NT2/D1 (cell line): ENCODE results near the gene SLC2A8.

Source experiments
- DNase-seq: peaks from one replicate; pipeline ENCODE4 v3.0.0-alpha.2; 2011; ENCODE audit warnings: low read depth, low spot score
- H3K27me3 ChIP-seq: 2 replicates; pipeline ENCODE4 v1.6.0; 2011; ENCODE audit warnings: mild to moderate bottlenecking; ENCODE audit not compliant: insufficient read length, insufficient read depth
- H3K36me3 ChIP-seq: 2 replicates; pipeline ENCODE4 v1.6.1; 2011; ENCODE audit warnings: mild to moderate bottlenecking, low read length, mixed read lengths; ENCODE audit not compliant: insufficient read depth, insufficient read length
- H3K4me1 ChIP-seq: 2 replicates; pipeline ENCODE4 v1.5.1; 2011; ENCODE audit not compliant: insufficient read depth, insufficient read length
- H3K4me3 ChIP-seq: 2 replicates; pipeline ENCODE4 v1.5.1; 2011; ENCODE audit warnings: low read depth; ENCODE audit not compliant: insufficient read length
- H3K9ac ChIP-seq: 2 replicates; pipeline ENCODE4 v1.6.0; 2011; ENCODE audit warnings: low read depth; ENCODE audit not compliant: insufficient read length
- H3K9me3 ChIP-seq: 2 replicates; pipeline ENCODE4 v1.5.1; 2011; ENCODE audit warnings: mild to moderate bottlenecking, low read length; ENCODE audit not compliant: insufficient read depth
- SUZ12 ChIP-seq: IDR thresholded peaks from 2 replicates; pipeline ENCODE4 v1.6.1; 2011; ENCODE audit not compliant: insufficient read length, insufficient read depth; ENCODE audit errors: extremely low read depth
- YY1 ChIP-seq: IDR thresholded peaks from 2 replicates; pipeline ENCODE4 v1.6.1; 2011; ENCODE audit not compliant: insufficient read length, insufficient read depth
- ZNF274 ChIP-seq: IDR thresholded peaks from 2 replicates; pipeline ENCODE4 v1.6.1; 2011; ENCODE audit warnings: mild to moderate bottlenecking, low read depth, low read length

The SLC2A8 gene

GRCh38 chr9:127405344-127406125, 8.6 kb downstream of the SLC2A8 start:
- Histone ChIP-seq H3K36me3 (peaks cover 77% of the 10 kb centered on the region), H3K9ac (no peak overlapping the region)

GRCh38 chr9:127406799-127407491, 10.0 kb downstream of the SLC2A8 start:
- Histone ChIP-seq H3K27me3 (no peaks in the 10 kb centered on the region), H3K9ac (peak overlapping the region; percentile 28), H3K36me3 (peaks cover 71% of the 10 kb centered on the region), H3K4me3 (no peak overlapping the region), H3K4me1 (peaks cover 12% of the 10 kb centered on the region), H3K9me3 (no peaks in the 10 kb centered on the region)
- TF ChIP-seq YY1 (no peak), ZNF274 (no peak), SUZ12 (no peak)
- DNase-seq, result no peak

More at GRCh38 chr9:127405344-127406125, 8.6 kb downstream of the SLC2A8 start:
- Histone ChIP-seq H3K27me3 (no peaks in the 10 kb centered on the region), H3K4me3 (no peak overlapping the region), H3K4me1 (peaks cover 12% of the 10 kb centered on the region), H3K9me3 (no peaks in the 10 kb centered on the region)
- no peak for DNase-seq
- TF ChIP-seq SUZ12 (no peak), YY1 (no peak), ZNF274 (no peak)

- H3K9me3 ChIP-seq, result no peaks in the 10 kb centered on the region
- H3K27me3 ChIP-seq, result no peaks in the 10 kb centered on the region
- DNase-seq, result no peak
- TF ChIP-seq SUZ12 (no peak), YY1 (no peak), ZNF274 (no peak)
- peaks cover 71% of the 10 kb centered on the region for H3K36me3 ChIP-seq
- peak overlapping the region; percentile 28 for H3K9ac ChIP-seq
- peaks cover 12% of the 10 kb centered on the region for H3K4me1 ChIP-seq
- H3K4me3 ChIP-seq, result no peak overlapping the region
These were observed 10.5 kb downstream of the SLC2A8 start for GRCh38 chr9:127407492-127407843.

- H3K9me3 ChIP-seq, result no peaks in the 10 kb centered on the region
- H3K4me1 ChIP-seq, result peaks cover 12% of the 10 kb centered on the region
- no peak for TF ChIP-seq ZNF274
- no peak for TF ChIP-seq SUZ12
- TF ChIP-seq YY1, result no peak
- peaks cover 37% of the 10 kb centered on the region for H3K36me3 ChIP-seq
- no peak for DNase-seq
- no peak overlapping the region for H3K9ac ChIP-seq
- no peaks in the 10 kb centered on the region for H3K27me3 ChIP-seq
- H3K4me3 ChIP-seq, result no peak overlapping the region
These were observed 14.2 kb downstream of the SLC2A8 start for GRCh38 chr9:127411122-127411521.

- Histone ChIP-seq H3K9ac (no peak overlapping the region), H3K4me1 (peaks cover 7% of the 10 kb centered on the region), H3K36me3 (peaks cover 25% of the 10 kb centered on the region), H3K4me3 (no peak overlapping the region), H3K27me3 (no peaks in the 10 kb centered on the region), H3K9me3 (no peaks in the 10 kb centered on the region)
- DNase-seq, result no peak
- TF ChIP-seq SUZ12, result no peak
- TF ChIP-seq YY1, result no peak
- TF ChIP-seq ZNF274, result no peak
These were observed 18.2 kb downstream of the SLC2A8 start for GRCh38 chr9:127415141-127415540.

- H3K4me1 ChIP-seq, result peaks cover 7% of the 10 kb centered on the region
- TF ChIP-seq SUZ12 (no peak), YY1 (no peak), ZNF274 (no peak)
- H3K36me3 ChIP-seq, result peaks cover 24% of the 10 kb centered on the region
- no peak overlapping the region for H3K9ac ChIP-seq
- no peak for DNase-seq
- H3K27me3 ChIP-seq, result no peaks in the 10 kb centered on the region
- no peaks in the 10 kb centered on the region for H3K9me3 ChIP-seq
- no peak overlapping the region for H3K4me3 ChIP-seq
These were observed 18.7 kb downstream of the SLC2A8 start for GRCh38 chr9:127415657-127416056.
